SK-N-SH treated with all-trans-retinoic acid at 6 μM for 48 hours (cell line): Measurements from ENCODE around the gene FAM20C.

Experiments
- RARB ChIP-seq: fragments of 250-450 bp; sonication (Bioruptor Pico); IDR thresholded peaks from 2 replicates; pipeline ENCODE4 v1.8.0; 2021; ENCODE audit warnings: mild to moderate bottlenecking, moderate library complexity
- TCF4 ChIP-seq: fragments of 250-450 bp; sonication (Bioruptor Pico); IDR thresholded peaks from 2 replicates; pipeline ENCODE4 v1.8.0; 2021; ENCODE audit warnings: mild to moderate bottlenecking, moderate library complexity, borderline replicate concordance
- TOX ChIP-seq: fragments of 250-450 bp; sonication (Bioruptor Pico); IDR thresholded peaks from 2 replicates; pipeline ENCODE4 v1.8.0; 2021; ENCODE audit warnings: mild to moderate bottlenecking, moderate library complexity, borderline replicate concordance
- ZFP3 ChIP-seq: fragments of 250-450 bp; sonication (Bioruptor Pico); IDR thresholded peaks from 2 replicates; pipeline ENCODE4 v1.5.0; 2020; ENCODE audit warnings: mild to moderate bottlenecking, moderate library complexity
- ZFP30 ChIP-seq: fragments of 450-650 bp; formaldehyde crosslinking; IDR thresholded peaks from 2 replicates; pipeline ENCODE4 v1.5.0; 2022; ENCODE audit warnings: mild to moderate bottlenecking, moderate library complexity
- TF ChIP-seq, protein P1 (sequence below): fragments of 250-450 bp; sonication (Bioruptor Pico); IDR thresholded peaks from 2 replicates; pipeline ENCODE4 v1.8.0; 2020; ENCODE audit warnings: mild to moderate bottlenecking, moderate library complexity, borderline replicate concordance

- no peak for TF ChIP-seq RARB (CRISPR knock-in tag)
- no peak for TF ChIP-seq ZFP30 (CRISPR knock-in tag)
- no peak for TF ChIP-seq TOX (CRISPR knock-in tag)
- TF ChIP-seq TCF4 (CRISPR knock-in tag): no peak
- TF ChIP-seq, protein P1, sequence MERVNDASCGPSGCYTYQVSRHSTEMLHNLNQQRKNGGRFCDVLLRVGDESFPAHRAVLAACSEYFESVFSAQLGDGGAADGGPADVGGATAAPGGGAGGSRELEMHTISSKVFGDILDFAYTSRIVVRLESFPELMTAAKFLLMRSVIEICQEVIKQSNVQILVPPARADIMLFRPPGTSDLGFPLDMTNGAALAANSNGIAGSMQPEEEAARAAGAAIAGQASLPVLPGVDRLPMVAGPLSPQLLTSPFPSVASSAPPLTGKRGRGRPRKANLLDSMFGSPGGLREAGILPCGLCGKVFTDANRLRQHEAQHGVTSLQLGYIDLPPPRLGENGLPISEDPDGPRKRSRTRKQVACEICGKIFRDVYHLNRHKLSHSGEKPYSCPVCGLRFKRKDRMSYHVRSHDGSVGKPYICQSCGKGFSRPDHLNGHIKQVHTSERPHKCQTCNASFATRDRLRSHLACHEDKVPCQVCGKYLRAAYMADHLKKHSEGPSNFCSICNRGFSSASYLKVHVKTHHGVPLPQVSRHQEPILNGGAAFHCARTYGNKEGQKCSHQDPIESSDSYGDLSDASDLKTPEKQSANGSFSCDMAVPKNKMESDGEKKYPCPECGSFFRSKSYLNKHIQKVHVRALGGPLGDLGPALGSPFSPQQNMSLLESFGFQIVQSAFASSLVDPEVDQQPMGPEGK (CRISPR knock-in tag): no peak
- TF ChIP-seq ZFP3 (CRISPR knock-in tag): no peak
Observed at GRCh38 chr7:228610-229009, 36.2 kb downstream of the FAM20C start.
